MCF 10A (cell line): ENCODE data around the gene ANXA2. TPM values are rescaled to one million over a fixed set of nuclear protein-coding genes. Genes with fewer than 3 reads are reported as not detected.

ENCODE experiments used
- BruUV-seq: library from RNA; stranded (reverse); fragments of 400-500 nt; replicated peaks from 2 replicates; lab custom pipeline; 2021; lab: Mats Ljungman, UMichigan
- CTCF ChIA-PET: fragments of 300-600 bp; sonication (Branson Sonifier 250); formaldehyde crosslinking; extraction: SDS; loops from one replicate; lab custom pipeline; 2021; ENCODE audit warnings: antibody characterized with exemption, inconsistent platforms; lab: Yijun Ruan, JAX
- POLR2A ChIA-PET: fragments of 300-600, 350-650 bp; sonication (Branson Sonifier 250); formaldehyde crosslinking; extraction: SDS; loops from one replicate; lab custom pipeline; 2020; ENCODE audit warnings: antibody characterized with exemption, inconsistent platforms; lab: Yijun Ruan, JAX
- DNase-seq: peaks from one replicate; pipeline ENCODE4 v3.0.0-alpha.2; 2018; ENCODE audit not compliant: unreplicated experiment
- H3K27ac Mint-ChIP-seq: one replicate; pipeline ENCODE4 v1.8.0; 2022; ENCODE audit warnings: mild to moderate bottlenecking, low read depth, mixed read lengths; ENCODE audit not compliant: unreplicated experiment
- H3K27me3 Mint-ChIP-seq: one replicate; pipeline ENCODE4 v1.8.0; 2022; ENCODE audit warnings: mixed read lengths; ENCODE audit not compliant: insufficient read depth, unreplicated experiment
- H3K36me3 Mint-ChIP-seq: one replicate; pipeline ENCODE4 v1.8.0; 2022; ENCODE audit warnings: mild to moderate bottlenecking, moderate library complexity, mixed read lengths; ENCODE audit not compliant: insufficient read depth, unreplicated experiment
- H3K4me1 Mint-ChIP-seq: one replicate; pipeline ENCODE4 v1.8.0; 2022; ENCODE audit warnings: mixed read lengths; ENCODE audit not compliant: insufficient read depth, unreplicated experiment
- H3K4me3 Mint-ChIP-seq: one replicate; pipeline ENCODE4 v1.8.0; 2022; ENCODE audit warnings: mild to moderate bottlenecking, moderate library complexity, mixed read lengths; ENCODE audit not compliant: unreplicated experiment
- H3K9me3 Mint-ChIP-seq: one replicate; pipeline ENCODE4 v1.8.0; 2022; ENCODE audit warnings: mixed read lengths; ENCODE audit not compliant: unreplicated experiment
- intact Hi-C: fragments of 100-400 bp; cut with micrococcal nuclease; formaldehyde crosslinking; loops from 2 replicates; pipeline ENCODE4 v1.14.1; 2022
- total RNA-seq: library from RNA; stranded (reverse); gene quantifications from 2 replicates; pipeline ENCODE4 v1.2.3, GENCODE V29; 2022
- TF ChIP-seq, protein P1 (sequence below): fragments of 200-600 bp; IDR thresholded peaks from one replicate; pipeline ENCODE4 v1.8.0; 2022; ENCODE audit warnings: antibody characterized with exemption, mild to moderate bottlenecking; ENCODE audit not compliant: unreplicated experiment

ANXA2 gene
- total RNA-seq, 1 experiment from 2014 or later: 3,451 TPM

DNA sequence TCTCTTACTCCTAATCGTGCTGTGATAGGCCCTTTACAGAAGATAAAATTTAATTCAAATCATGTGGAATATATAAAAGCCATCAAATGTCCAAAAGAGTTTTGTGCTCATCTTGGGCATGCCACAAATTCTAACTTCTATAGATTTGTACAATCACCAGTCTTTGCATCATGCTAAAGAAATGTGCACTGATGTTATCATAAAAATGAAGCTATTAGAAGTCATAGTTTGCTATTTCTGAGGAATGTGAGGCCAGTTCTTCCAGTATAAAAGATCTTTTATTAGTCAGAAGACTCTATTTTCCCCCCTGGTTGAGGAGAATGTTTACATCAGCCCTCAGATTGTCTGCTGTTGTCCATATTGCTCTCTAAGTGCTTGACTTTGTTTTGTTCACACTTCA lies 2.1 kb upstream of the ANXA2 start:
- H3K27ac Mint-ChIP-seq: peak overlapping the region; percentile 91
- TF ChIP-seq, protein P1, sequence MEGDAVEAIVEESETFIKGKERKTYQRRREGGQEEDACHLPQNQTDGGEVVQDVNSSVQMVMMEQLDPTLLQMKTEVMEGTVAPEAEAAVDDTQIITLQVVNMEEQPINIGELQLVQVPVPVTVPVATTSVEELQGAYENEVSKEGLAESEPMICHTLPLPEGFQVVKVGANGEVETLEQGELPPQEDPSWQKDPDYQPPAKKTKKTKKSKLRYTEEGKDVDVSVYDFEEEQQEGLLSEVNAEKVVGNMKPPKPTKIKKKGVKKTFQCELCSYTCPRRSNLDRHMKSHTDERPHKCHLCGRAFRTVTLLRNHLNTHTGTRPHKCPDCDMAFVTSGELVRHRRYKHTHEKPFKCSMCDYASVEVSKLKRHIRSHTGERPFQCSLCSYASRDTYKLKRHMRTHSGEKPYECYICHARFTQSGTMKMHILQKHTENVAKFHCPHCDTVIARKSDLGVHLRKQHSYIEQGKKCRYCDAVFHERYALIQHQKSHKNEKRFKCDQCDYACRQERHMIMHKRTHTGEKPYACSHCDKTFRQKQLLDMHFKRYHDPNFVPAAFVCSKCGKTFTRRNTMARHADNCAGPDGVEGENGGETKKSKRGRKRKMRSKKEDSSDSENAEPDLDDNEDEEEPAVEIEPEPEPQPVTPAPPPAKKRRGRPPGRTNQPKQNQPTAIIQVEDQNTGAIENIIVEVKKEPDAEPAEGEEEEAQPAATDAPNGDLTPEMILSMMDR: no peak
- ChIA-PET POLR2A (interaction anchor here (0.8 to 13.9 kb wide), 14 partner anchors 8 to 710 kb away, joined by 3 to 461 read pairs (median 6); partner anchors contain the start of gene BNIP2), CTCF (no interaction called here)
- H3K36me3 Mint-ChIP-seq: peaks cover 41% of the 10 kb centered on the region
- no peaks in the 10 kb centered on the region for H3K9me3 Mint-ChIP-seq
- peaks cover 40% of the 10 kb centered on the region for H3K4me1 Mint-ChIP-seq
- H3K27me3 Mint-ChIP-seq: no peaks in the 10 kb centered on the region
- no TSS peak for BruUV-seq
- H3K4me3 Mint-ChIP-seq: no peak overlapping the region
- DNase-seq: no peak
- intact Hi-C loops: loop anchor here (5.0 kb wide), 1 partner anchor 38 kb away; no protein-coding TSS in a partner anchor

DNA sequence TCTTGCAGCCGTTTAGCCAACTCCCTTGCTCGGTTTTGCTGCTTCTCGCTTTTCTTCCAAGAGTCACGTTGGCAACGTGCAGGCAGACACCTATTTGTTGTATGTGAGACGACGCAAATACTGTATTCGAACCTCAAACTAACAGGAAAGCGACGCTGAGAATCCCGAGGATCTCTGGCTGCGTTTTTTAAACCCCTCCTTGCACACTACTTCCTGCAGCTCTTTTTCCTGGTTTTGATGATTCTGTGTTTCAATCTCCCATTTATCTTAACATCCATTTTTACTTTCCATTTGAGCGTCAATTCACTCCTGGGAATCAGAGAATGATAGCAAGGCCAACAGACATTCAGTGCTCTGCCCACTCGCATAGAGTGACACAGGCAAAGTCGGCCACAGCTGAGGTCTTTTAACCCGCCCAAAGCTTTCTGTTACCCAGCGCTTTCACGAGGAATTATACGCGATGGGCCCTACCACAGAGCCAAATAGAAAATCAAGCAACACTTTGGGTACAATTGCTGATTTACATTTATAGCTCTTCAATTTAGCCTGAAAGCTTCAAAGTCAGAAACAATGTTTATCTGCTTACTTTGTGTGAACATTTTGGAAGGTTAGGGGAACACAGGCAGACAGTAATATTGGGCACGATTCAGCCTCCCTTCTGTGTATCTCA lies 1.6 kb upstream of the ANXA2 start:
- BruUV-seq: no TSS peak
- Mint-ChIP-seq H3K9me3 (no peaks in the 10 kb centered on the region), H3K4me1 (peaks cover 46% of the 10 kb centered on the region), H3K36me3 (peaks cover 43% of the 10 kb centered on the region), H3K4me3 (peak overlapping the region; percentile 98), H3K27me3 (no peaks in the 10 kb centered on the region), H3K27ac (peak overlapping the region; percentile 91)
- TF ChIP-seq, protein P1: no peak
- DNase-seq: no peak
- intact Hi-C loops: loop anchor here (5.0 kb wide), 1 partner anchor 37 kb away; no protein-coding TSS in a partner anchor
- ChIA-PET CTCF (interaction anchor here (0.5 kb wide), 1 partner anchor 21 kb away, joined by 3 read pairs; no protein-coding TSS in a partner anchor), POLR2A (interaction anchor here (0.9 to 13.9 kb wide), 16 partner anchors 8 to 710 kb away, joined by 3 to 461 read pairs (median 6); partner anchors contain the start of gene BNIP2)

DNA sequence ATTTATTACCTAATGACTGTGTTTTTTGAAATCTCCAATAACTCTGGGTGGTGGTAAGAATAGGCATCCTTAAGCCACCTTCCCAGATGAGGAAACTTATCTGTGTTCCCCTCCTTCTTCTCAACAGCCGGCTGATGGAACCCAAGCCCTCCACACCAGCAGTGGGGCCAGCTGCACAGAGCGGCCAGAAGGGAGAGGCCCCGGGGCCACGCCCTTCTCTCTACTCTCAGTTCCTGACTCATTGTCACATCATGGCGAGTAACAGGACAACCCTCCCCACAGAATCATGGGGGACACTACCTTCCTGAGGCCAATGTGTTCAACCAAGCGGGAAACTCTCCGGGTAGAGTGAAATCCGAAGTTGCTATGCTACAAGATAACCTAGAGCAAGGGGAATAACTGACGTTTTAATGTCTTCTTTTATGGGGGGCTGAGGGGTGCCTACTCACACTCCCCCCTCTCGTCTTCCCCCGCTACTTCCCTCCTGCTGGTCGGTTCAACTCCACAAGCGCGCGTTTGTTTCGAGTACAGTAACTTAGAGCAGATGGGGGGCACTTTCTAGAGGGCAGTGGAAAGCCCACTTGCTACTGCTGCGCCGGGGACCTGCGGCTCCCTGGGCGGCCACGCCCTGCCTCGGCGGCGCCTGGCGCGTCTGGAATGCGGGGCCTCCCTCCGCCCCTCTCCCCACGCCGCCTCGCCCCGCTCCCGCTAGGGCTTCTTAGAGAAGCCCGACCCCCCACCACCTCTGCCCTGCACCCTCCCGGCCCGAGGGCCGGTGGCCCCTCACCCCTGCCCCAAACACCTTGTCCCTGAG lies 621 bp downstream of the ANXA2 start:
- Mint-ChIP-seq H3K4me3 (peak overlapping the region; percentile 98), H3K36me3 (peaks cover 63% of the 10 kb centered on the region), H3K9me3 (no peaks in the 10 kb centered on the region), H3K27ac (peak overlapping the region; percentile 91), H3K27me3 (no peaks in the 10 kb centered on the region), H3K4me1 (peaks cover 55% of the 10 kb centered on the region)
- ChIA-PET POLR2A (interaction anchor here (0.5 to 13.9 kb wide), 12 partner anchors 13 to 712 kb away, joined by 3 to 461 read pairs (median 45); partner anchors contain the start of gene ICE2), CTCF (interaction anchor here (1.1 to 1.8 kb wide), 2 partner anchors 11 to 36 kb away, joined by 3 to 10 read pairs; no protein-coding TSS in a partner anchor)
- TF ChIP-seq, protein P1: no peak
- intact Hi-C loops: loop anchor here (1.0 to 5.0 kb wide), 3 partner anchors 26 to 47 kb away; no protein-coding TSS in a partner anchor
- peak; percentile 83 for DNase-seq
- no TSS peak for BruUV-seq
